ENCODE measurements around the gene PRKCH.

PRKCH gene

DNA sequence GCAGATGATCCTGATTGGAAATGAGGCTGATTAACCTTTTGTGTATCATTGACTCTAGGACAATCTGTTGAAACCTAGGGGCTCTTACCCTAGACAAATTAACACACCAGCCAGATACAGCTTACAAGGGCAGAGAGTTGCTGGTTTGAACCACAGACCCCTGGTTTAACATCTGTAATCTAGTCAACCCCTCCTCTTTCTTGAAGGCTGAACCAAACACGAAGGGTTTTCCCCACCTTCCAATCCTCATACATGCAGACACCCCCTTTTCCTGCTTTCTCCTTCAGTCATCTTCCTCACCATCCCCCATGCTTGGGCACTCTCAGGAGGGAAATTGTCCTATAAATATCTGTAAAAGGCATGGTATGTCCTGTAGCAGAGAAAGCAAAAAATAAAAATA, 247.9 kb downstream of the PRKCH start:
- DNase-seq (ENCODE audit: low read depth), result no peak

DNA sequence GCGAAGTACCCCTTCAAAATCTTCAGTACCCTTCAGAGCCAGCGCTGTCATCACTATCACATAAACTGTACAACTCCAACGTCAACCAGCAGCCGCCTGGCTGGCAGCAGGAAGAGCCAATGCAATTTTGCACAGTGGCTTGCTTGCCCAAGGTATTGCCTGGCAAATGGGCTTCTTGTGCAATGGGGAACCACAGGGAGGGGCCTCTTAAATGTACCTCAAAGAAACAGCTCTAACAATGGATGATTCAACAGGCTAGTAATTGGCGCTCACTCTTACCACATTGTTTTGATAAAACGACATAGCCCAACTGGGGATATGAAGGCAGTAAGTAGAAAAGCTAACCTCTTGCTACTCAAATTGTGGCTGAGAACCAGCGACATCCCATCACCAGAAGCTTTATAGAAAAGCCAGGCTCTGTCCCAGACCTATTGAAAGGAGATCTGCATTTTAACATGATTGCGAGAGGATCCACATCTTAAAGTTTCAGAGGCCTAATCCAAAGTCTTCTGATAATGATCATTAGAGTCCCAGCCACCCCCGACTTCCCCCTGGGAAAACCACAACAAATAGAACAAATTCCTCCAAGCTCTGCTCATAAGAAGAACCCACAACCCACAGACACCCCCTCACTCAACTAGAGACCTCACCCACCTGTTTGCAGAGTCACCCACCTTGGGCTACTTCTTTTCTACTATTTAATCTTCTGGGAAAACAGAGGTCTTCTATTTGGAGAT, 248.6 kb downstream of the PRKCH start:
- no peak for DNase-seq (ENCODE audit: low read depth)

DNA sequence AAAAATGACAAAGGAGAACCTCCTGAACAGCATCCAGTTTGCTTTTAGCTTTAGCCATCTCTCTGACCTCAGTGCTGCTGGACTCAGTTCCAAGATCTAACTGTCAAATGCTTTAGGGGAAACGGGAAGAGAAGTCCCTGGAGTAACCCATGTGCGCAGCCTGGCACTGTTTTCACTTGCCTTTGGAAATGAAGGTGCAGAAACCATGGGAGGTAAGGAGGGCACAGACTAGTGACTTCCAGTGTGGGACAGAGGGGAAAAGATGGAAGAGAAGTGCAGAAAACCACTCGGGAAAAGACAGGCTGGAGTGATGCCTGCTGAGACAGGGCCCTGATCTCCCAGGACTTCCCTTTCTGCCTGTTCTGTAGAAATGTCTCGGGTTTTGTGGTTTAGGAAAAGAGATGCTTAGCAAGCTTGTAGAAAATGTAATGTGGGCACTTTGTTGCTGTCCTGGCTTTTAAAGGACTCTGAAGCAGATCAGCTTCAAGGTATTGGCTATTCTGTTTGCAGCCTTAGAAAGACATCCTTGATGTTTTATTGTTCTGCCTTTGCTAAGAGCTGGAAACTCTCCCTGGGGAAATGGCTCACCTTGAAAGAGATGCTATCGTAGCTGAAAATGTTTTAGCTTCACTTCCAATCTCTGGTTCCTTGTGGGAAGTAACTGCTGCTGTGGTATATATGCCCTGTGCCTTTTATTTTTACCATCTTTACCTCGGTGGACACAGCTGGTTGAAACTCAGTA, 249.3 kb downstream of the PRKCH start:
- DNase-seq (ENCODE audit: low read depth), result no peak

DNA sequence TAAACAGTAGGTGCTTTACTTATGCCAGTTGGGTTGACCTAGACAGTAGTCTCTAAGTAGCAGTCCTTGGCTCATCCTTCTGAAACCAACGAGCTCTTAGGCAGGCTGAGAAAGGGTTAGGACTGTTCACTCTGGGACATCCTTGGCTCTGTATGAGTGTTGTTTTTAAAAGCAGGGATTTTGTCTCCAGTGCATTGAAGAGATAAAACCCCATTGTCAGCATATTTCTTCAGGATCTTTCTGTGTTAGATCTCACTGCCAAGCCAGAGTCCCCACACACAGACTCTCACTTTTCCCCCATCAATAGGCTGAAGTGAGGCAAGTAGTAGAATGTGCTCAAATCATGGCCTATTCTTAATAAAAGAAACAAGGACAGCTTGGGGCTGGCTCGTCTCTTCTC, 250.5 kb downstream of the PRKCH start:
- no peak for DNase-seq (ENCODE audit: low read depth)

DNA sequence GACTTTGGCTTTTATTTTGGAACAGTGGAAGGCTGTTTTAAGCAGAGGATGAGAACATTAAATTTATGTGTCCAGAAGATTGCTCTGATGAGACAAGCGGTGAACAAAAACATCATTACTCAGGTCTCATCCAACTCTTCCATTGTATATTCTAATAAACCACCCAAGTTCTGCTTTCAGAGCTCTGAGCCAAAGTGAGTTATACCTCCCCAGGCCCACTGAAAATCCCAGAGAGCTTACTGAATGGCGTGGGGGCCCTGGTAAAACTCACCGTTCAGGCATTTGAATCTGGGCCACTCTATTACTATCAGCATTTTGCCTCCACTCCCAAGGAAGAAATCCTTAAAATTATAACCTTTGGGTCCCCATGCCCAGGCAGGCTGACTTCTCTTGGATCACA, 251.9 kb downstream of the PRKCH start:
- DNase-seq (ENCODE audit: low read depth), result no peak

DNA sequence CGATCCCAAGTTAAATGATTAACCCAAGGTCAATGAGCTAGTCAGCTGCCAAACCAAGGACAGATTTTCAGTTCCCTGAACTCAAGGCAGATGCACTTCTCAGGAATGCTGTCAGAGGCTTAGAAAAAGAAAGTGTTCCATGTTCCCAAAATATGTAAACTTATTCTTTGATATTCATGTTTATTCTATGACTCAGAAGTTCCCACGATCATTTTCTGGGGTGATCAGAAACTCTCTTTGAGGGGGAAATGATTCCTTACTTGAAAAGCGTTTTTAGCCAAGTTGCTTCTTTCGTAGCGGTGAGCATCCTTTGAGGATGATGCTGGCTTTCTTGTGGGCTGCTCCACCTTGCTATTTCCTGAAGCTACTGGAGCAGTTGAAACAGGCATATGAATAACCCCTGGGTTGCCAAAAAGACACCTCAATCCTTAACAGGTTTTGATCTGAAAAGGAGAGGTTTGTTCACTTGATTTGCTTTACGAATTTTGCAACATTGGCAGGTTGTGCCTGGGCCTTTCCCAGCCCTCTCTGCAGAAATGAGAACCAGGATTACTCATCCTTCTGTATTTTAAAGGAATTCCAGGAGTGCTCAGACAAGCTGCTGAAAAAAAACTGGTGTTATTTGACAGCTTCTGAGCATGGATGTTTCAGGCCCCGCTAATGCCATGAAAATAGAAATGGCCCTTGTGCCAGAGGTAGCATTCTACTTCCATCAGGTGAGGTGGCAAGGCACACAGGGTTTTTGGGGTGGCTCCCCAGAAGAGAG, 252.6 kb downstream of the PRKCH start:
- no peak for DNase-seq (ENCODE audit: low read depth)

DNA sequence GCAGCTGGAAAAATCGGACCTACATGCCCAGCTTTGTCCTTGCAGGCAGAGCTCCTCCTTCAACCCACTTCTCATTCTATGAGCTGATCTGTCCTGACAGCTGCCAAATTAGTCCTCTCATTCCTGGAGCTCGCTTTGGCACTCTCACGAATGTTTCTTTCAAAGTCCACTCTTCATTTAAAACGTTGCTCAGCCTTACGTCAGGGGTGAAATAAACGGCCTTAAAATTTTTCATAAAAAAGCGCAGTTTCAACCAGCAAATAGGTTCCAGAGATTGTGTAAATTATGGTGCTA, 253.1 kb downstream of the PRKCH start:
- DNase-seq (ENCODE audit: low read depth), result no peak

DNA sequence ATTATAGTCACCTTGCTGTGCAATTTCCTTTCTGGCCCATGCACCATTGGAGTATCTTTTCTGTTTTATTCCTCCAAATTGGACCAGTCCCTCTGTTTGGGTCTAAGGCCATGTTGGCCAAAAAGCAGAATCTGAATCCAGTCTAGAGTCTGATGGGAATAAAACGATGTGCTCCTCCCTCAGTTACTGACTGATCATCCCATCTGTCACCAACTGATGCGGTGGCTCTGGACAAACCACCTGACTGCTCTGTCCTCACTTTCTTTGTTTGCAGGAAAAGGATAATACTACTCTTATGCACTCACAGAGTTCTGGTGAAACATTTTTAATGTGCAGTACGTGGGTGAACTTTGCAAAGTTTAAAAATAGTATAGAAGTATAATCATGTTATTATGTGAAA, 253.7 kb downstream of the PRKCH start:
- no peak for DNase-seq (ENCODE audit: low read depth)

DNA sequence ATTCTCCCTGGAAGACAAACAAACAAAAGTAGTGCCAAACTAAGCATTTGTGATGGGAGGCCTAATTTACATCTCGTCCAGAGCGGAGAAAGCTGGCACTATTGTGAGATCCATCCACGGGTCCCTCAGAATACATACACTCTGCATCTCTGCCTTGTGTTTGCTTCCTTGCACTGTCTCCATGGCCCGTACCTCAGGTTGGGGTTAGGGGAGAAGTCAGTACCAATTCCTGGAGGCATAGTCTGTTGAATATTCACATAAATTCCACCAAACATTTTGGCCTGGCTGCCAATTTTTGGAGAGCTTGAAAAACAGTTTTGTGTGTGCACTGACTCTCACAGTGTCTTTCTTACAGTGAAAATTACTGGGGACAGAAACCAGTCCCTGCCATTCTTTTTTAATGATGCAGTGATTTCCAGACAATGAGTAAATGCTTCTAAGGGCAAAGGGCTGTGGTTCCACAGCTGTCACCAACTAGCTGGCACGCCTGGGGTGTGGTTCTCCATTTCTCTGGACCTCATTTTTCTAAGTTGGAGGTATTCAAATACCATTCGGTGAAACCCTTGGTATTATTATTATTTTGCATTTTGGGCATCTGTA, 254.3 kb downstream of the PRKCH start:
- no peak for DNase-seq (ENCODE audit: low read depth)

DNA sequence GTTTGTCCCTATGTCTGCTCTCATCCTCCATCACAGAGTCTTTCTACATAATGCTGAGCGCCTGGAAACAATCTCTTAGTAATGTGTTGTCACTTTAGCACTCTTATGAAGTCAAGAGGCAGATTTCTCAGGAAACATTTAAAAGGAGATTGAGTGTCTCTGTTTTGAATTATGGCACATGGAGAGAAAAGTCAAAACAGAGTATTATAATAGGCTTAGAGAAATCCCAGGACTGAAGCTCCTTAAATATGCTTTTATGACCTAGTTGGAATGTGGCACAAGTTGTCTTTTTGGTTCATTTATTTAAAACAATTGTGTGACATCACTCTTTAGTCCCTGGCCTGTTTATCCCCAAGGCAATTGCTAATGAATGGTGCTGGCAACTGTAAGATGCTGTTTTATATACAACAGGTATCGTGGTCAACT, 256.1 kb downstream of the PRKCH start:
- DNase-seq (ENCODE audit: low read depth), result no peak

DNA sequence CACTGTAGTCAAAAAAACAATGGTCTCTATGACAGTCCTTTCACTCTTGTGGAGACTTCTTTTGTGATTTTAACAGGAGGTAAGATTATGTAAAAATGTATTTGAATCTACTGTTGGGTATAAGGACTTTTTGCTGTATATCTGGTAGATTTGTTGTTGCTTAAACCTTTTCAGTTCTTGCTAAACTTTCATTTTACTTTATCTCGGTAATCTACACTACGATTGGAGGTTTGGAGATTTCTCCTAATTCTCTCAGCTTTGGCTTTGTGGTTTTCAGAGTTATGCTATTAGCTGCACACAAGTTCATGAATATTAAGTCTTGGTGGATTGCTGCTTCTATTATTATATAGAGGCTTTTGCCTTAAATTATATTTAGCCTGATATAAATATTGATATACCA, 257.4 kb downstream of the PRKCH start:
- no peak for DNase-seq (ENCODE audit: low read depth)

DNA sequence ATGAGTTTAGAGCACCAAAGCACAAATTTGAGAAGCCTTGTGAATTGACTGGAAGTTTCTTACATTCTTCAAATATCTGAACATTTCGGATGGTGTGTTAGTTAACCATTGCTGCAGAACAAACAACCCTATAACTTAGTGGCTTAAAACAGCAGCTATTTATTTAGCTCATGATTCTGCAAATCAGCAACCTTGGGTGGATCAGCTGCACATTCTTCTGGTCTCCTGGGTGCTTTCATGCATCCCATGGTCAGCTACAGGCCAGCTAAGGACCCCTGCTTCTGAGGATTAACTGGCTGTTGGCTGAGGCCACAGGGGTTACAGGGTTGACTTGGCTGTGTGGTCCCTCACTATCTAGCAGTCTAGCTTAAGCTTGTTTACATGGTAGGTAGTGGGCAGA, 260.0 kb downstream of the PRKCH start:
- no peak for DNase-seq (ENCODE audit: low read depth)

DNA sequence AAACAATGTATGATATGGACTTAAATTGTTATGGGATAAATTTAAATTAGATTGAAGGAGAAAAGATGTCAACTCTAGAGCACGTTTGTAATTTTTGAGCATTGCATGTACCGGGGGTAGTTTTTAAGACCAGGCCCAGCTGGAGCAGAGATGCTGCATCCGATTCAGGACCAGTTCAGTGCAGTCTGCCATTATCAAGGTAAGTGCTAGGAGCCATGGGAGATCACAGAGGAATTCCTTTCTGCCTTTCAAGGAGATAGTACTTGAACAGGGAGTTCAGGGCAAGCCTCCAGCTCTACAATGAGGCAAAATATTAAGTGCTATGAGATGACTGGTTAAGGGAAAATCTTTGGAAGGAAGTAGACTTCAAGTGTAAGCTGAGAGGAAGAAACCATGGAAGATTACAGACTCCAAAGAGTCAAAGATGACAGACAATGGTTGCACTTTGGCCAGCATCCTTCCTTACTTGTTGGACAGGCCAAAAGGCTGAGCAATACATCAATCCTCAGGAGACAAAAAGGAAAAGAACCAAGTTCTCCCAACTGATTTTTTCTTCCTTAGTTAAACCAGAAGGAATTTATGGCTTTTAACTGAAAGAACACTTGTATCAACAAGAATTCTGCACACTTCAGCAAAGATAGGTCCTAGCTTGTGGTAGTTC, 260.7 kb downstream of the PRKCH start:
- no peak for DNase-seq (ENCODE audit: low read depth)

DNA sequence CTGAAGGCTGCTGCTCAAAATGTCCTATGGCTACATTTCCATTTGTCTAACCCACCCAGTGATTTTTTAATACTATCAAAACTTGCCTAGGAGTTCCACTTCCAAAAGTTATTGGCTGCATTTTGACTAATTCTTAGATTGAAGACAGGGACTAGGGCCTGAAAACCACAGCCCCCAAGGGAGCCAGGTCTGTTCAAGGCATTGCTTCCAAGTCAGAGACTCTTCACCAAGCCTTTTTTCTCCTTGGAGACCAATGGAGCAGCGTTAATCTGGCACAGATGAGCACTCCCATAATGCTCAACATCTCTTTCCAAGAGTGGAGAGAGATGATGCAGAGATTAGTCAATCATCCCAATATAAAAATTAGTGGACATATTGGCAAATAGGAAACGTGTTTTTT, 261.4 kb downstream of the PRKCH start:
- no peak for DNase-seq (ENCODE audit: low read depth)

DNA sequence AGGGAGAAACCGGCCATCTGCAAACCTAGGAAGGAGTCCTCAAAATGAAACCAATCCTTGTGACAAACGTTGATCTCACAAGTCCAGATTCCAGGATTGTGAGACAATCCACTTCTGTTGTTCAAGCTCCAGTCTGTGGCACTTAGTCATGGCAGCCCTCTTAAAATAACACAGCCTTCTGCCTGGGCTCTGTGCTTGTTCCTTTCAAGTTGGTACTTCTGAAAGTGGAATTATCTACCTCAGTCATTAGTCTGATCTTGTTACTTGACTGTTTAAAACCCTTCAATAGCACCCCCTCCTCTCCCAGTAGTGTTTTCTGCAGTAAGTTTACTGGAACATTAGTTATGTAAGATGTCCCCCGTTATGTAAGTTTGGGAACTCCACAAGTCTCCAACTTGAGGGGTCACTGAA, 263.0 kb downstream of the PRKCH start:
- no peak for DNase-seq (ENCODE audit: low read depth)

DNA sequence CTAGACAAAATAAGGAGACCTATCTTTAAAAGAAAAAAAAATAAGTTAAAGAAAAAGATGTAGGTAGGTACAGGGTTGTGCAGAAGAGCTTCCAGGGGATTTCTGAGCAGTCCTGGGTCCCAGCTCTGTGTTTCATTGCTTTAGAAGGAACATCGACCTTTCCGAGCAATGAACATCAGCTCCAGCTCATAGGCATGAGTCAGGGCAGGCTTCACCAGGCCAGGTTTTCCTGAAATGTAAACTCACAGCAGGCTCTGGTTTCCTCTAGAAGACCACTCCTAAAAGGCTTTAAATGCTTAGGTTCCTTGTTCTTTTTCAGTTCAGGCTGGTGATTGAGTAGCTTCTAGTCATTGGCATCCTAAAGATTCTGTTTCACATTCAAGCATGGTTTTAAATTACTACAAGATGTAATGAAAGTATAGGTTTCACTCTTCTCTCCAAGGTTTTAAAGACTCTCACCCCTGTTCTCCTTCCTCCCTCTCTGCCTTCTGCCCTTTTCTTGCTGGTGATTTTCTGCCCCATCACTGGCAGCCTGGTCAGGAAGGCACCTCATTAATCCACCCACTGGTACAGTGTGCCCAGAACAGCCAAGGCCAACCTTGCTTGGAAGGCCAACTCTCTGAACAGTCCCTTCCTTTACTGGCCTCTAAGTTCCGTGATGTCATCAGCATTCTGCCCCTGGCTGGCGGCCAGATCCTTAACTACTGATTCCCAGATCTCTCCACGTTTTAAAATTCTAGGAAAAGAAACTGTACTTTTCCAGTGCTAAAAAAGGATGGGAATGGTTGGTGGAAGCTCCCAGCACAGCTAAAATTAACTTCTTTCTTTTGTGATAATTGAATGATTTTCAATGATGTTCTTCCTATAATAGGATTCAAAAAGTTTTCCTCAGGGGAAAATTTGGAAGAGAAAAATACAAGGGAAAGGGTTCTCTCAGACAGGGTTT, 264.5 kb downstream of the PRKCH start:
- no peak for DNase-seq (ENCODE audit: low read depth)

DNA sequence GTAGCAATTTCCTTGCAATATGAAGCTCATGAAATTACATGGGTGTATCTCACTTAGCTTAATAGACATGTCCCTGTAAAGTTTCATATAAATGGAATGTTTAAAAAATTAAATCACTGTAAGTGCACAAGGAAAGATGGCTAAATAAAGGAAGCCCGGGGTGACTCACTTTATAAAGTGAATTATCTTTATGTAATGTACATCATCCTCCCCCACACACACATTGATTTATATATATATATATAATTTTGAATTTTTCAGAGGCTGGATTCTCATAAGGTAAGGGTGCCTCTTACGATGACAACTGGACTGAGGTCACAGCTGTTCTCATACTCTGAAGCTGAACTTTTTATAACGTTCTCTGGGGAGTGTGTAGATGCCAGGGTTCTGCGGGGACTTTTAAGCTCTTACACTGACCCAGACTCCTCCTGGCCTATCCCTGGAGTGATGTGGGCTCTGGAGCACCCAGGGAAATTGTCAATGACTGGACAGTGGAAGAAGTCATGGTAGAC, 265.2 kb downstream of the PRKCH start:
- DNase-seq (ENCODE audit: low read depth), result no peak

DNA sequence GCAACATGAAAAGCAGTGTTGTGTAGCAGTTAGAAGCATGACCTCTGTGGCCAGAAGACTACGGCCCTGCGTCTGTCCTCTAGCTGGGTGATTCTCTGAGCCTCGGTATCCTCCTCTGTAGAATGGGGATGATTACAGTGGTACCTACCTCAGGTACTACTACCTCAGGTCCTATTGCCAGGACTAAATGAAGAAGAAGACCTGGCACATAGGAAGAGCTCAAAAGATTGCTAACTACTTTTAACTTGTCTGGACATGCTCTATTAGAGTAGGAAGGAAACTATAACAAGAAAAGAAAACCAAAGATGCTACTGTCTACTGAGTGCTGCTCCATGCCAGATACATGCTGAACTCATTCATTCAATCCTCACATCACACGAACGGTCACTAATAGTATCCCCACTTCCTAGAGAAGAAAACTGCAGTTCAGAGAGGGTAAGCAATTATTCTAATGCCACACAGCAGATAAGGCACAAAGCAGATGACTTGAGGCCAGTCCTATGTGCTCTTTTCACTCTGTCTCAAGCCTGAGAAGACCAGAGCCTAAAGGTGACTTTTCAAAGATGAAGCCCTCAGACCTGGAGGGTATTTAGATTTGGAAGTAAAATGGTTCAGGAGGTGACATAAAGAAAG, 265.8 kb downstream of the PRKCH start:
- no peak for DNase-seq (ENCODE audit: low read depth)

DNA sequence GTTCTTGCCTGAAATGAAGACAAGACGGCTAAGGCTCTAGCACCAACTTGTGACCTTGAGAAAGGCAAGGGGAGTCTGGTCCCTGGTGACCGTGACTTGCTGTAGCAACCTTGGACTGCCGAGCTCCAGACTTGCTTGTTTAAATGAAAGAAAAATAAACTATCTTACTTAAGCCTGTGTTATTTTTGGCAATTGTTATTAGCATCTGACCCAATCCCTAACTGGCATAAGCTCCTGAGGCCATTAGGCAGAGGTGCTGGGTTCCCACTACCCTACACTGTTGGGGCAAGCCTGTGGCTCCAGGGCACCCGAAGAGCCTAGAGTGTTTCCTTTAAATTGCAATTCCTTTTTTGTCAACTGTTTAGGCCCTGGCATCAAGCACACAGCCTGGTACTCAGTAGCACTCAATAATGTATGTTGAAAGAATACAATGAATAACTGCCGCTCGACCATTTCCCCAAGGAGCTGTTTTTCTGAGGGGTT, 267.1 kb downstream of the PRKCH start:
- no peak for DNase-seq (ENCODE audit: low read depth)
